Lower leg skin (tissue), 3 donors: Measurements from ENCODE around the gene AKT3.

ENCODE experiments used
- POLR2A ChIP-seq, 2 donors: fragments of 450-650 bp; IDR thresholded peaks; one replicate each; pipeline ENCODE4 v1.6.1; 2016 to 2017; ENCODE audit warnings: antibody characterized with exemption in 2 of 2, mild to moderate bottlenecking in 1 of 2, moderate library complexity in 1 of 2
- TF ChIP-seq, protein P1 (sequence below), 3 donors: fragments of 450-650 bp; IDR thresholded peaks; one replicate each; pipeline ENCODE4 v1.5.1; 2016; ENCODE audit warnings: antibody characterized with exemption in 3 of 3, mild to moderate bottlenecking in 3 of 3, moderate library complexity in 2 of 3

DNA sequence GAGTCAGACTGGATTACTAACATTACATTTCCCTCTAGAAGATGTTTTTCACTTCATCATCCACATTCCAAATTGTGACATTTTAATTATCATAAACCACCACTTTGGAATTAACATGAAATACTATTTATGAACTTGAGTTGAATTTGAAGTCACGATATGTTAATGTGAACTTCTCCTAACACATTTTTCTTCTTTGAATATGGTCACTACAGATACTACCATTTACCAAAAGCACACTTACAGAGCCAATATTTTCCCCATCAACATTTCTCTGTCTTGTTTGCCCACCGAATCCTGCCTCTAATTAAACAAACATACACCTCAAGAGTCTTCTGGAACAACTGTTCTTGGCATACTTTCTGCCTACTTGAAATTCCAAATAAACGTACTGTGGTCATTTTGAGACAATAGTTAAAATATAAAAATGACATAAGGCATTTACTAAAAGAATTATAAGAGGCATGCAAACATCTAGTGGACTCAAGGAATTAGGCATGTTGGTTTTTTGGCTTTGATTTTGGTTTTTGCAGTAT is 177.4 kb downstream of the AKT3 start:
- TF ChIP-seq, protein P1, sequence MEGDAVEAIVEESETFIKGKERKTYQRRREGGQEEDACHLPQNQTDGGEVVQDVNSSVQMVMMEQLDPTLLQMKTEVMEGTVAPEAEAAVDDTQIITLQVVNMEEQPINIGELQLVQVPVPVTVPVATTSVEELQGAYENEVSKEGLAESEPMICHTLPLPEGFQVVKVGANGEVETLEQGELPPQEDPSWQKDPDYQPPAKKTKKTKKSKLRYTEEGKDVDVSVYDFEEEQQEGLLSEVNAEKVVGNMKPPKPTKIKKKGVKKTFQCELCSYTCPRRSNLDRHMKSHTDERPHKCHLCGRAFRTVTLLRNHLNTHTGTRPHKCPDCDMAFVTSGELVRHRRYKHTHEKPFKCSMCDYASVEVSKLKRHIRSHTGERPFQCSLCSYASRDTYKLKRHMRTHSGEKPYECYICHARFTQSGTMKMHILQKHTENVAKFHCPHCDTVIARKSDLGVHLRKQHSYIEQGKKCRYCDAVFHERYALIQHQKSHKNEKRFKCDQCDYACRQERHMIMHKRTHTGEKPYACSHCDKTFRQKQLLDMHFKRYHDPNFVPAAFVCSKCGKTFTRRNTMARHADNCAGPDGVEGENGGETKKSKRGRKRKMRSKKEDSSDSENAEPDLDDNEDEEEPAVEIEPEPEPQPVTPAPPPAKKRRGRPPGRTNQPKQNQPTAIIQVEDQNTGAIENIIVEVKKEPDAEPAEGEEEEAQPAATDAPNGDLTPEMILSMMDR (IDR thresholded peaks at IDR 0.05), result no peak
- TF ChIP-seq POLR2A (IDR thresholded peaks at IDR 0.05), result no peak
